Mucosa of descending colon (tissue), 3 donors: ENCODE measurements around the gene DUSP12. TPM values are rescaled to one million over a fixed set of nuclear protein-coding genes. Genes with fewer than 3 reads are reported as not detected.
"Not testable (repeated sequence)": the region's sequence is repeated elsewhere in the genome, so short reads cannot be mapped to it uniquely, and the experiment has no call there.

Experiments
- ATAC-seq: fragments of 200-7000 bp; cut with Tn5 transposase; one replicate; pipeline ENCODE4 v1.9.1; 2020; ENCODE audit warnings: mild to moderate bottlenecking, moderate library complexity
- DNase-seq, 3 donors: peaks; one replicate each; pipeline ENCODE4 v3.0.0-alpha.2; 2020
- H3K36me3 ChIP-seq: fragments of 200-600 bp; one replicate; pipeline ENCODE4 v1.8.0; 2021; ENCODE audit warnings: low read depth, mild to moderate bottlenecking
- H3K4me1 ChIP-seq: fragments of 200-600 bp; one replicate; pipeline ENCODE4 v1.8.0; 2021; ENCODE audit warnings: low read depth, mild to moderate bottlenecking
- H3K4me3 ChIP-seq: fragments of 200-600 bp; one replicate; pipeline ENCODE4 v1.8.0; 2021; ENCODE audit warnings: mild to moderate bottlenecking
- H3K9me3 ChIP-seq: fragments of 200-600 bp; one replicate; pipeline ENCODE4 v1.8.0; 2021; ENCODE audit warnings: mild to moderate bottlenecking
- CTCF ChIP-seq: fragments of 200-600 bp; IDR thresholded peaks from one replicate; pipeline ENCODE4 v1.8.0; 2022; ENCODE audit warnings: antibody characterized with exemption, mild to moderate bottlenecking
- intact Hi-C, 2 donors: fragments of 100-400 bp; cut with DNase I in 1 of 2; cut with micrococcal nuclease in 1 of 2; formaldehyde crosslinking; loops; one replicate each; pipeline versions ENCODE4 v1.11.0 to v1.11.1; 2022; cut with DNase I, micrococcal nuclease
- total RNA-seq, 3 donors: library from RNA; stranded (reverse); fragmentation: NEBNext Ultra II Directional in 2 of 3; extraction: Animal tissue kit (Norgen Biotek cat#: 25700) in 2 of 3; gene quantifications; one replicate each; pipeline versions ENCODE4 v1.2.1 to v1.2.4, GENCODE V29; 2021 to 2023
- donor health status: DM: no; HTN: no; CAD: no; lungs with moderate emphysema.
- donor health status: DM: no; HTN: no; CAD: no.
- donor health status: DM: no; HTN: yes; CAD: no.

Gene DUSP12
- total RNA-seq, 3 donors from 2014 or later: 14.3 to 19.5 (median 15.1) TPM

- peak in 1 of 3 donors; percentile 27 for DNase-seq
Measured at GRCh38 chr1:161723459-161724141, 26.0 kb upstream of the DUSP12 start.

GRCh38 chr1:161725258-161725907, 24.2 kb upstream of the DUSP12 start:
- intact Hi-C loops, ATAC-seq: not testable (repeated sequence)

More at GRCh38 chr1:161723459-161724141, 26.0 kb upstream of the DUSP12 start:
- no peak for TF ChIP-seq CTCF
- ATAC-seq: no peak
- H3K9me3 ChIP-seq: no peaks in the 10 kb centered on the region
- no peak overlapping the region for H3K4me3 ChIP-seq
- intact Hi-C loops: no loop called here
- H3K36me3 ChIP-seq: no peaks in the 10 kb centered on the region
- peaks cover 5% of the 10 kb centered on the region for H3K4me1 ChIP-seq

GRCh38 chr1:161725908-161726472, 23.6 kb upstream of the DUSP12 start:
- peak; percentile 51 for ATAC-seq
- Histone ChIP-seq H3K36me3 (no peaks in the 10 kb centered on the region), H3K4me3 (peak overlapping the region; percentile 40), H3K9me3 (no peaks in the 10 kb centered on the region), H3K4me1 (peaks cover 5% of the 10 kb centered on the region)
- peak; percentile 34 to 73 (median 52) for DNase-seq
- intact Hi-C loops: no loop called here
- TF ChIP-seq CTCF: no peak

More at GRCh38 chr1:161725258-161725907, 24.2 kb upstream of the DUSP12 start:
- not testable (repeated sequence) for H3K36me3 ChIP-seq, H3K4me3 ChIP-seq, H3K9me3 ChIP-seq, H3K4me1 ChIP-seq
- peak in 1 of 3 donors; percentile 30 for DNase-seq

- Histone ChIP-seq H3K9me3 (no peaks in the 10 kb centered on the region), H3K36me3 (no peaks in the 10 kb centered on the region), H3K4me1 (peaks cover 5% of the 10 kb centered on the region), H3K4me3 (peak overlapping the region; percentile 40)
- ATAC-seq (peak; percentile 82), DNase-seq (peak; percentile 83 to 90 (median 84))
- intact Hi-C loops: no loop called here
- TF ChIP-seq CTCF: no peak
Measured at GRCh38 chr1:161726473-161727255, 22.9 kb upstream of the DUSP12 start.

GRCh38 chr1:161727256-161727924, 22.2 kb upstream of the DUSP12 start:
- DNase-seq: peak in 1 of 3 donors; percentile 21
- no peaks in the 10 kb centered on the region for H3K36me3 ChIP-seq
- intact Hi-C loops: no loop called here
- no peak for TF ChIP-seq CTCF
- H3K4me3 ChIP-seq: no peak overlapping the region
- H3K9me3 ChIP-seq: no peaks in the 10 kb centered on the region
- ATAC-seq: peak; percentile 3
- peaks cover 5% of the 10 kb centered on the region for H3K4me1 ChIP-seq
